Esophagus mucosa (tissue), 1 donor: ENCODE results near the gene MTHFR. TPM values are rescaled to one million over a fixed set of nuclear protein-coding genes. Genes with fewer than 3 reads are reported as not detected.
A peak's percentile ranks its signal among the peaks of the same experiment; 100 is the strongest.

Experiments used
- ATAC-seq: fragments of 200-7000 bp; cut with Tn5 transposase; one replicate; pipeline ENCODE4 v1.9.1; 2020
- total RNA-seq: library from RNA; stranded (reverse); gene quantifications from one replicate; pipeline ENCODE4 v1.2.4, GENCODE V29; 2023
- donor health status: DM: yes; HTN: yes; CAD: no.

The MTHFR gene
- total RNA-seq, result 21.3 TPM

- ATAC-seq, result peak; percentile 94
Observed at GRCh38 chr1:11805422-11806306, at the start of gene MTHFR, which contains the start of gene CLCN6. Gene MTHFR (minus strand): TSS chr1:11805964. CDS start chr1:11803116, 2,848 bp downstream. Gene CLCN6 (plus strand): TSS chr1:11806191. CDS start chr1:11806263, 72 bp downstream.

DNA sequence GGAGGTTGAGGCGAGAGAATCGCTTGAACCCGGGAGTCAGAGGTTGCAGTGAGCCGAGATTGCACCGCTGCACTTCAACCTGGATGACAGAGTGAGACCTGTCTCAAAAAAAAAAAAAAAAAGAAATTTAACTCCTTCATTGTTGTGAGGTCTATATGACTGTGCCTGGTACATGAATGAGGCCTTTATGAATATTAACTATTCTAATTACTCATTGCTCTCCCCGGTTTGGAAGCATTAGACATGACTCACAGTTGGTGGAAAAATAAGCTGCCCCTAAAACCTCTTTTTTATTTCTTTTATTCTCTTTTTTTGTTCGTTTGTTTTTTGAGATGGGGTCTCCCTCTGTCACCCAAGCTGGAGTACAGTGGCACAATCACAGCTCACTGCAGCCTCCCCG, 49.7 kb upstream of the MTHFR start:
- ATAC-seq, result no peak

DNA sequence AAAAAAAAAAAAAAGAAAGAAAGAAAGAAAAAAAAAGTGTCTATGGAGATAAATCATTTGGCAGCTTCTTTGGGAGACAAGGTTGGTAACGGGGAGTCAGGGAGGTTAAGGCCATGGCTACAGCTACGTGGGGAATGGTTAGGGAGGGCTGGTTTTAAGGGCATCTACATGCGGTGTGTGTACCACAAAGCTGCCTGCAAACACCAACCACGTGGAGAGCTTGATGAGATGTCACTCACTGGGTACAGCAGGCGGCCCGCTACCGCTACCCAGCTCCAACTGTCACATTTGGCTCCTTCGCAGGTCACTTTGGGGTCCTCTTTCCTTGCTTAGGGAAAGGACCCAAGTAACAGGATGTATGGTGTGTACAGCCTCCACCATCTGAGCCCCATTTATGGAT, 48.8 kb upstream of the MTHFR start:
- ATAC-seq, result no peak

- no peak for ATAC-seq
Observed at GRCh38 chr1:11851180-11851579, 45.4 kb upstream of the MTHFR start.

- ATAC-seq, result no peak
Observed at GRCh38 chr1:11850156-11850555, 44.4 kb upstream of the MTHFR start.

GRCh38 chr1:11848373-11848700, 42.6 kb upstream of the MTHFR start:
- ATAC-seq, result no peak

GRCh38 chr1:11847667-11848372, 42.1 kb upstream of the MTHFR start, which contains the start of gene NPPA:
Gene NPPA (minus strand): TSS chr1:11847783. CDS start chr1:11847684, 99 bp downstream.
- no peak for ATAC-seq

DNA sequence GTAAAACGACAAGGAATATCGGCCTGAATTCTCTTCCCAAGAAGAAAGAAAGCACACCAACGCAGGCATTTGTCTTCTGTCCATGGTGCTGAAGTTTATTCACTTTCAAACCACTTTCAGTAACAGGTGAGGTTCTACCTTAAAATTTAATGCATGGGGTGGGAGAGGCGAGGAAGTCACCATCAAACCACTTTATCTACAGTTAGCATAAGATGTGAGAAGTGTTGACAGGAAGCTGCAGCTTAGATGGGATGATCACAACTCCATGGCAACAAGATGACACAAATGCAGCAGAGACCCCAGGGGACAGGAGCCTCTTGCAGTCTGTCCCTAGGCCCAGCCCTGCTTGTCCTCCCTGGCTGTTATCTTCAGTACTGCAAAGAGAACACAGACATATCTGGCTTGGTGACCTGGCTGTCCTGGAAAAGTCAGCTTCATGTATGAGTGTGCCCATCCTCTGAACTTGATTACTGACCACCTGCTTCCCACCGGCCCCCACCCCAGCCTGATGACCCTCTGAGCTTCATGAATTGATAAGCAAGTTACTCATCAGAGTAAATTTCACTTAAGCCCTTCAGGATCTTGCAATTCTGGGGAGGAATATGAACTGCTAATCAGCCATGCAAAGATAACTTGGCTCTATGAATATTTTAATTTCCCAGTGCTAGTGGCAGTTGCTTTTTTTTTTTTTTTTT, 40.0 kb upstream of the MTHFR start:
- no peak for ATAC-seq

- no peak for ATAC-seq
Observed at GRCh38 chr1:11842154-11843041, 36.6 kb upstream of the MTHFR start.

GRCh38 chr1:11841245-11842153, 35.7 kb upstream of the MTHFR start:
- no peak for ATAC-seq

- ATAC-seq, result no peak
Observed at GRCh38 chr1:11839727-11840705, 34.3 kb upstream of the MTHFR start.

GRCh38 chr1:11838349-11839272, 32.8 kb upstream of the MTHFR start:
- peak; percentile 86 for ATAC-seq

- ATAC-seq, result no peak
Observed at GRCh38 chr1:11837767-11838348, 32.1 kb upstream of the MTHFR start.

DNA sequence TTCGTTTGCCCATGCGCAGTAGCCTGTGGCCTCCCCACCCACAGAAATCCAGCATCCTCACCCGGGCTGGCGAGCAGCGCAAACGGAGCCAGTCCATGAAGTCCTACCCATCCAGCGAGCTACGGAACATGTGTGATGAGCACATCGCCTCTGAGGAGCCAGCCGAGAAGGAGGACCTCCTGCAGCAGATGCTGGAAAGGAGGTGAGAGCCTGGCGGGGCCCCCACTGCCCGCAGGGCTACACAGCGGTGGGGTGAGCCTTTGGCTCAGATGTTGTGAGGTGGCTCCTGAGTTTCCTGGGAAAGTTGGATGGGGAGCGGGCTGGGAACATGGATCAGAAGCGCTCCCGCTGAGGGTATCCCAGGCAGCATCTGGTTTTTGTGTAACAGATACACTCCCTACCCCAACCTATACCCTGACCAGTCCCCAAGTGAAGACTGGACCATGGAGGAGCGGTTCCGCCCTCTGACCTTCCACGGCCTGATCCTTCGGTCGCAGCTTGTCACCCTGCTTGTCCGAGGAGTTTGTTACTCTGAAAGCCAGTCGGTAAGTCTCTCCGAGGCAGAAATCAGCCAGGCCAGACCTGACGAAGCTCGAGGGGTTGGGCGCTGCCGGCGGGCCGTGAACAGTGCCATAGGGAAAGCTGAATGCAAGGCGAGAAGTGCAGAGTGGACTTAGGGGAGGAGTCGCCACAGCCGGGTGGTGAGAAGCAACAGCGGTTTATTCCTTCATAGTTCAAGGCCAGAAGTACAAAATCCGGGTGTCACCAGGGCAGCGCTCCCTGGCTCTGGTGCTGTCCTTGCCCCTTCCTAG, 31.4 kb upstream of the MTHFR start:
- ATAC-seq, result no peak

DNA sequence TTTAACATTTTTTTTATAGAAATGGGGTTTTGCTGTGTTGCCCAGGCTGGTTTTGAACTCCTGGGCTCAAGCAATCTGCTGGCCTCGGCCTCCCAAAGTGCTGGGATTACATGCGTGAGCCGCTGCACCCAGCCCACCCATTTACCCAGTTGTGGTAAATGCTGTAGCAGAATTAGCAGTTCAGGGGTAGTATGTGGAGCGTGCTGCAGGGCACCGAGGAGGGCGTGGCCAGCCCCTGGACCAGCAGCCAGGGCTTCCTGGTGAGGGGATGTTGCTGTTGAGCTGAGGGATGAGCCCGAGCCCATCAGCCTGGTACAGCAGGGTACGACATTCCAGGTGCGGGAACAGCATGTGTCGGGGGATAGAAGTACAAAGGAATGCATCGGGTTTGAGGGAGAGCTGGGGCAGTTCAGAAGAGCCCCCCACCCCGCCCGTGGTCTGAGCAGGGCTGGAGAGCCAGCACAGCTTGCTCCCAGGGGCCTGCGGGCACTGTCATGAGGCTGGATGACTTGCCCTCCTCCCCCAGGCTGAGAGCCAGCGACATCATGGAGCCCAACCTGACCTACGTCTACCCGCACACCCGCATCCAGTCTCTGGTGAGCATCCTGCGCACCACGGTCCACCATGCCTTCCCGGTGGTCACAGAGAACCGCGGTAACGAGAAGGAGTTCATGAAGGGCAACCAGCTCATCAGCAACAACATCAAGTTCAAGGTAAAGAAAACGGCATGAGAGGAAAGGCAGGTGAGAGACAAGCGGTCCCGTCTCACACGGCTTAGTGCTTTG, 29.9 kb upstream of the MTHFR start:
- ATAC-seq, result no peak

DNA sequence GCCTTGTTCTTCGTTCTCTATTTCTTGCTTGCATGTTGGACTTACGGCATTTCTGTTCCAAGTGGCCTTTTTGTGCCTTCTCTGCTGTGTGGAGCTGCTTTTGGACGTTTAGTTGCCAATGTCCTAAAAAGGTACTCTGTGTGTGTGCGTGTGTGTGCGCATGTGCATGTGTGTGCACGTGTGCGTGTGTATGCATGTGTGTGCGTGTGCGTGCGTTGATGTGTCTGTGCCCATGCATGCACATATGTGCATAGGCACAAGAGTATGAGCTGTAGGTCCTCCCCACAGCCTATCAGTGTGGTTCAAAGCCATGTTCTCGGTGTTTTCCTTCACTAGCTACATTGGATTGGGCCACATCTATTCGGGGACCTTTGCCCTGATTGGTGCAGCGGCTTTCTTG, 28.1 kb upstream of the MTHFR start:
- ATAC-seq, result no peak
